ENCODE results near the gene WSCD1. TPM values are rescaled to one million over a fixed set of nuclear protein-coding genes. Genes with fewer than 3 reads are reported as not detected.

The WSCD1 gene
- total RNA-seq, 6 donors from 2014 or later, result 1.0 to 17.5 (median 3.8) TPM

DNA sequence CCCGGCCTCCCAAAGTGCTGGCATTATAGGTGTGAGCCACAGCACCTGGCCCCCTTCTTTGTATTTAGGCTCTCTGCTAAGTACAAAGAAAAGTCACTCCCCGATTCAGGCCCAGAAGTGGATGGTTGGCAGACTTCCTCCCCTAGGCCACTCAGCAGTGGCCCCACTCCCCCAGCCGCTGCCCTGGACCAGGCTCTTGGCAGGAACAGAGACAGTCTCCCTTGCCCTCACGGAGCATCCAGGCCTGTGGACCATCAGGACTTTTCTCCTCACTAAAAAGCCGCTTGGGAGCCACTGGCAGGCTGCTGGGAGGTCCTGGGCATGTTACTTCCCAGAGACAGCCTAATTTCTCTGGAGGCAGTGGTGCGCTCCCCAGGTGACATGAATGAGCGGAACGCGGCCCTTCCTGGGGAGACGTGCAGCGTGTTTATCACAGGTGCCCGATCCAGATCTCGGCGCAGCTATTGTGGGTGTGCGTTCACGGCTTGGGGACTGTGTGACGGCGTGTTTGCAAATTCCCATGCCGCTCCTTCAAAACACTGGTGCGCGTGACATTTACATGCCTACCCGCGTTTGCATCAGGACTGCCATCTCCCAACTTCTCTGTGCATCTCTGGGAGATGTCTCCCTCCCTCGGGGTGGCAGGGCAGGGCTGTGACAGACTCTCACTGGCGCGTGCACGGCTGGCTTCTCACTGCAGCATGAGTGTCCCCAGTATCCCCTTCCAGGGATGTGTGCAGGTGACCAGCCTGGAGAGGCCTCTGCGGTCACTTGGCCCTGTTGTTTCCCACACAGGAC lies 16.6 kb downstream of the WSCD1 start:
- H3K4me1 ChIP-seq, result no peaks in the 10 kb centered on the region
- no peaks in the 10 kb centered on the region for H3K9me3 ChIP-seq
- H3K36me3 ChIP-seq, result no peaks in the 10 kb centered on the region
- ATAC-seq (ENCODE audit: low FRiP score in 2 of 2) (no peak), DNase-seq (no peak)
- no peak overlapping the region for H3K4me3 ChIP-seq
- no peaks in the 10 kb centered on the region for H3K27me3 ChIP-seq
- no peak for TF ChIP-seq POLR2A (IDR thresholded peaks at IDR 0.05)
- TF ChIP-seq, protein P1, sequence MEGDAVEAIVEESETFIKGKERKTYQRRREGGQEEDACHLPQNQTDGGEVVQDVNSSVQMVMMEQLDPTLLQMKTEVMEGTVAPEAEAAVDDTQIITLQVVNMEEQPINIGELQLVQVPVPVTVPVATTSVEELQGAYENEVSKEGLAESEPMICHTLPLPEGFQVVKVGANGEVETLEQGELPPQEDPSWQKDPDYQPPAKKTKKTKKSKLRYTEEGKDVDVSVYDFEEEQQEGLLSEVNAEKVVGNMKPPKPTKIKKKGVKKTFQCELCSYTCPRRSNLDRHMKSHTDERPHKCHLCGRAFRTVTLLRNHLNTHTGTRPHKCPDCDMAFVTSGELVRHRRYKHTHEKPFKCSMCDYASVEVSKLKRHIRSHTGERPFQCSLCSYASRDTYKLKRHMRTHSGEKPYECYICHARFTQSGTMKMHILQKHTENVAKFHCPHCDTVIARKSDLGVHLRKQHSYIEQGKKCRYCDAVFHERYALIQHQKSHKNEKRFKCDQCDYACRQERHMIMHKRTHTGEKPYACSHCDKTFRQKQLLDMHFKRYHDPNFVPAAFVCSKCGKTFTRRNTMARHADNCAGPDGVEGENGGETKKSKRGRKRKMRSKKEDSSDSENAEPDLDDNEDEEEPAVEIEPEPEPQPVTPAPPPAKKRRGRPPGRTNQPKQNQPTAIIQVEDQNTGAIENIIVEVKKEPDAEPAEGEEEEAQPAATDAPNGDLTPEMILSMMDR (IDR thresholded peaks at IDR 0.05), result no peak
- no peak for TF ChIP-seq POLR2AphosphoS5 (IDR thresholded peaks at IDR 0.05)
- TF ChIP-seq EP300 (IDR thresholded peaks at IDR 0.05), result no peak
- H3K27ac ChIP-seq, result no peak overlapping the region
- WGBS, 2 donors, result 90% methylated on average over 15 to 28 of the region's 28 CpGs

DNA sequence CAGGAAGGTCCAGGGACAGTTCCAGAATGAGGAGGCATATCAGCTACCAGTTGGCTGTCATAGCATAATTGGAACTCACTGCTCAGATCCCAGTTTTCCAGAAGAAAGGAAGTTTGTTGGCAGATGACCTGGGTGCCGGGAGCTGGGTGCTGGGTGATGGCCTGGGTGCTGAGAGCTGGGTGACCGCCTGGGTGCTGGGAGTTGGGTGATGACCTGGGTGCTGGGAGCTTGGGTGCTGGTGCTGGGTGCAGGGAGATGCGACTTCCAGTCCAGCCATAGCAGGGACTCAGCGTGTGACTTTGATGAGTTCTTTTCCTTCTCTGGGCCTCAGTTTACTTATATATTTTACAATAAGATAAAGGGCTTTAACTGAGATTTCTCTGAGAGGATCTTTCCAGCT lies 18.0 kb downstream of the WSCD1 start:
- ATAC-seq (ENCODE audit: low FRiP score in 2 of 2), result no peak
- no peak for DNase-seq
- TF ChIP-seq, protein P1 (IDR thresholded peaks at IDR 0.05), result no peak
- TF ChIP-seq EP300 (IDR thresholded peaks at IDR 0.05) (no peak), POLR2A (IDR thresholded peaks at IDR 0.05) (no peak), POLR2AphosphoS5 (IDR thresholded peaks at IDR 0.05) (no peak)
- no peaks in the 10 kb centered on the region for H3K9me3 ChIP-seq
- H3K36me3 ChIP-seq, result no peaks in the 10 kb centered on the region
- no peak overlapping the region for H3K4me3 ChIP-seq
- WGBS, 2 donors, result 97 to 100% methylated on average over 2 to 4 of the region's 4 CpGs
- H3K27me3 ChIP-seq, result no peaks in the 10 kb centered on the region
- no peak overlapping the region for H3K27ac ChIP-seq
- no peaks in the 10 kb centered on the region for H3K4me1 ChIP-seq

DNA sequence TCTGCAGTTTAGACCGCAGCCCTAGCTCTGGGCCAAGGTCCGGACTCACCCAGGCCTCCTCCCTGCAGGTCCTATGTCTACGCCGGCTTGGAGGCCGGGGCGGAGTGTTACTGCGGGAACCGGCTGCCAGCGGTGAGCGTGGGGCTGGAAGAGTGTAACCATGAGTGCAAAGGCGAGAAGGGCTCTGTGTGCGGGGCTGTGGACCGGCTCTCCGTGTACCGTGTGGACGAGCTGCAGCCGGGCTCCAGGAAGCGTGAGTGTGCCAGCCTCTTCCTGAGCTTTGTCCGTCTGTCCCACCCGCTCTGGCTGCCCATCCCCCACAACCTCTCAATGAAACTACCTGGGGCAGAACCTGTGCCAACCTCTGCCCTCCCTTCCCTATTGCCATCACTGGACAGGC lies 20.1 kb downstream of the WSCD1 start:
- H3K27me3 ChIP-seq, result no peaks in the 10 kb centered on the region
- WGBS, 2 donors, result 79 to 85% methylated on average over 18 to 20 of the region's 20 CpGs
- H3K36me3 ChIP-seq, result no peaks in the 10 kb centered on the region
- DNase-seq (no peak), ATAC-seq (ENCODE audit: low FRiP score in 2 of 2) (peak; percentile 25 to 35)
- H3K27ac ChIP-seq, result no peak overlapping the region
- H3K4me3 ChIP-seq, result no peak overlapping the region
- TF ChIP-seq, protein P1 (IDR thresholded peaks at IDR 0.05), result no peak
- TF ChIP-seq POLR2A (IDR thresholded peaks at IDR 0.05), result no peak
- TF ChIP-seq EP300 (IDR thresholded peaks at IDR 0.05), result no peak
- no peak for TF ChIP-seq POLR2AphosphoS5 (IDR thresholded peaks at IDR 0.05)
- H3K9me3 ChIP-seq, result no peaks in the 10 kb centered on the region
- H3K4me1 ChIP-seq, result no peaks in the 10 kb centered on the region

DNA sequence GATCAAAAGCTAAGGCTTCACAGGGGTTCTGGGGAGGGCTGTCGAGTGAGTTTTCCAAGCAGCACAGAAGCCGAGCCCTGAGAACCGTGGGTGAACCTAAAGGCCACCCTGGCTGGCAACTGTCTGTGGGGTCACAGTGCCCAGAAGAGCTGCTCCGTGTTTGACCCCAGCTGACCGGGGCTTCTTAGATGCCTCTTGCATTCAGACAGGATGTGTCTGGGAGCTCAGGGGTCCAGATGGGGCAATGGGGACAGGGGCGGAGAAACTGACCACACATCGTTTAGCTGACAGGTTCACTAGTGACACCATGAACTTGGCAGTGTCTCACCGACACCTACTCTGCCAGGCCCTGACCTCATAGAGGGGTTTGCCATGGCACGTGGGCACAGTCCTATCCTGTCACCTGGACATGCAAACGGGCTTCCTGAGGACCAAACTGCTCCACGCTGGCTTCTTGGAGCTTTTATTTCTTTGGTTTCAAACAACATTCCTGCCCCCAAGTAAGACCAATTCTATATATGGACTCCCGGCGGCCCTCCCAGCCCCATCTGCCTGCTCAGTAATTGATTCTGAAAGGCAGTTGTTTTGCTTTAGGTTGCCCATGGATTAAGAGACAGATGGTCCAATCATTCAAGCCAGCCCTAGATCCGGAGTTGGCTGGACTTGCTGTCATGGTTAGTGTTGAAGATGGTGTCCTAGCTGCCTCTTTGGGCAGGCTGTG lies 22.2 kb downstream of the WSCD1 start:
- Histone ChIP-seq H3K27me3 (no peaks in the 10 kb centered on the region), H3K27ac (no peak overlapping the region), H3K4me3 (no peak overlapping the region), H3K9me3 (no peaks in the 10 kb centered on the region), H3K36me3 (no peaks in the 10 kb centered on the region), H3K4me1 (no peaks in the 10 kb centered on the region)
- DNase-seq (no peak), ATAC-seq (ENCODE audit: low FRiP score in 2 of 2) (no peak)
- TF ChIP-seq POLR2AphosphoS5 (IDR thresholded peaks at IDR 0.05) (no peak), EP300 (IDR thresholded peaks at IDR 0.05) (no peak), POLR2A (IDR thresholded peaks at IDR 0.05) (no peak)
- TF ChIP-seq, protein P1 (IDR thresholded peaks at IDR 0.05), result no peak
- WGBS, 2 donors, result 89 to 91% methylated on average over 12 to 14 of the region's 14 CpGs

All from upper lobe of left lung (tissue), 6 donors.